Measurements from ENCODE around the gene DTNBP1.

The DTNBP1 gene

DNA sequence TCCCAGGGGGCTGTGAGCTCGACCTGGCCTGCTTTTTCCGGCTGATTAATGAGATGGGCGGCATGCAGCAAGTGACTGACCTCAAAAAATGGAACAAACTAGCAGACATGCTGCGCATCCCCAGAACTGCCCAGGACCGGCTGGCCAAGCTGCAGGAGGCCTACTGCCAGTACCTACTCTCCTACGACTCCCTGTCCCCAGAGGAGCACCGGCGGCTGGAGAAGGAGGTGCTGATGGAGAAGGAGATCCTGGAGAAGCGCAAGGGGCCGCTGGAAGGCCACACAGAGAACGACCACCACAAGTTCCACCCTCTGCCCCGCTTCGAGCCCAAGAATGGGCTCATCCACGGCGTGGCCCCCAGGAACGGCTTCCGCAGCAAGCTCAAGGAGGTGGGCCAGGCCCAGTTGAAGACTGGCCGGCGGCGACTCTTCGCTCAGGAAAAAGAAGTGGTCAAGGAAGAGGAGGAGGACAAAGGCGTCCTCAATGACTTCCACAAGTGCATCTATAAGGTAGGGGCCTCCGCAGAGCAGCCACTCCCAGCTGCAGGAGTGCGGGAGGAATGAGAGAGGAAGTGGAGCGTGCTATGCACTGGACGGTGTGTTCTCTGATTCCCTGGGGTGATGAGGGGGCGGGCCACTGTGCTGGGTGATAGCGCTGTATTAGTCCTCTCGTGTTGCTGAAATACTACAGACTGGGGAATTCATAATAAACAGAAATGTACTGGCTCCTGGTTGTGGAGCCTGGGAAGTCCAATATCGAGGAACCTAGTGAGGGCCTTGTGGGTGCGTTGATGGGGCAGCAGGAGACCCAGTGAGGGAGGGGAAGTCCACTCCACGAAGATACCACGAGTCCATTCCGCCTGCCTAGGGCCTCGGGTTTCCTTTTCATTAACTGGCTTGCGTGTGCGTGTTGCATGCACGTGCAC, 161.7 kb downstream of the DTNBP1 start:
- Histone ChIP-seq H3K4me3 (ENCODE audit: low read length in 2 of 2) (no peak overlapping the region), H3K27ac (ENCODE audit: low read depth in 2 of 2, low read length in 2 of 2) (no peak overlapping the region), H3K9ac (ENCODE audit: low read depth in 1 of 2, low read length in 2 of 2) (no peak overlapping the region), H3K36me3 (ENCODE audit: control insufficient read depth in 2 of 2, insufficient read depth in 2 of 2, low read length in 2 of 2) (peaks cover 29 to 50% of the 10 kb centered on the region in 2 donors), H3K4me1 (ENCODE audit: control insufficient read depth in 2 of 2, insufficient read depth in 2 of 2, low read length in 2 of 2) (peaks cover 0 to 3% of the 10 kb centered on the region in 2 donors), H3K9me3 (ENCODE audit: control insufficient read depth in 2 of 2, low read length in 2 of 2) (no peaks in the 10 kb centered on the region), H3K27me3 (ENCODE audit: control insufficient read depth in 2 of 2, insufficient read depth in 2 of 2, low read length in 2 of 2) (no peaks in the 10 kb centered on the region)

GRCh38 chr6:15500078-15500740, 162.6 kb downstream of the DTNBP1 start:
- Histone ChIP-seq H3K4me3 (ENCODE audit: low read length in 2 of 2) (no peak overlapping the region), H3K27me3 (ENCODE audit: control insufficient read depth in 2 of 2, insufficient read depth in 2 of 2, low read length in 2 of 2) (no peaks in the 10 kb centered on the region), H3K4me1 (ENCODE audit: control insufficient read depth in 2 of 2, insufficient read depth in 2 of 2, low read length in 2 of 2) (no peaks in the 10 kb centered on the region), H3K9ac (ENCODE audit: low read depth in 1 of 2, low read length in 2 of 2) (no peak overlapping the region), H3K9me3 (ENCODE audit: control insufficient read depth in 2 of 2, low read length in 2 of 2) (no peaks in the 10 kb centered on the region), H3K27ac (ENCODE audit: low read depth in 2 of 2, low read length in 2 of 2) (no peak overlapping the region), H3K36me3 (ENCODE audit: control insufficient read depth in 2 of 2, insufficient read depth in 2 of 2, low read length in 2 of 2) (peaks cover 29 to 44% of the 10 kb centered on the region in 2 donors)

DNA sequence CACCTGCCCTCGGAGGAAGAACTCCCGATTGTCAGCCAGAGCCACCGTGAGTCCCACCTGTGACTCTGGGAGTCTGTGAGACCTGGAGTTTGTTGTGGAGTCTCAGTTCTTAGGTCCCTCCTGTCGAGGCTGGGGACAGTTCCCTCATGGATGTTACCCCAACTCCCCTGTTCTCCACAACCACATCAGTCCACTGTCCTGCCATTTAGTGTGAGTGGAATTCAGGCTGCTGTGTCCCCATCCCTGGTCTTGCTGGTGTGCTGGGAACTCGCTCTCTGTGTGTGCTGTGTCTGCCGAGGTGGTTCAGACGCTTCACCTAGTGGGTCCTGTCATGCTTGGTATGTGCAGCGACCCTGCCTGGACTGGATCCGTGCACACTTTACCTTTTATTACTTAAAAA, 163.2 kb downstream of the DTNBP1 start:
- H3K4me3 ChIP-seq (ENCODE audit: low read length in 2 of 2) = no peak overlapping the region
- no peaks in the 10 kb centered on the region for H3K9me3 ChIP-seq (ENCODE audit: control insufficient read depth in 2 of 2, low read length in 2 of 2)
- H3K27me3 ChIP-seq (ENCODE audit: control insufficient read depth in 2 of 2, insufficient read depth in 2 of 2, low read length in 2 of 2) = no peaks in the 10 kb centered on the region
- H3K9ac ChIP-seq (ENCODE audit: low read depth in 1 of 2, low read length in 2 of 2) = no peak overlapping the region
- H3K4me1 ChIP-seq (ENCODE audit: control insufficient read depth in 2 of 2, insufficient read depth in 2 of 2, low read length in 2 of 2) = no peaks in the 10 kb centered on the region
- H3K27ac ChIP-seq (ENCODE audit: low read depth in 2 of 2, low read length in 2 of 2) = no peak overlapping the region
- peaks cover 26 to 44% of the 10 kb centered on the region in 2 donors for H3K36me3 ChIP-seq (ENCODE audit: control insufficient read depth in 2 of 2, insufficient read depth in 2 of 2, low read length in 2 of 2)

GRCh38 chr6:15499125-15499524, 163.7 kb downstream of the DTNBP1 start:
- Histone ChIP-seq H3K4me3 (ENCODE audit: low read length in 2 of 2) (no peak overlapping the region), H3K36me3 (ENCODE audit: control insufficient read depth in 2 of 2, insufficient read depth in 2 of 2, low read length in 2 of 2) (peaks cover 26 to 44% of the 10 kb centered on the region in 2 donors), H3K9me3 (ENCODE audit: control insufficient read depth in 2 of 2, low read length in 2 of 2) (no peaks in the 10 kb centered on the region), H3K9ac (ENCODE audit: low read depth in 1 of 2, low read length in 2 of 2) (no peak overlapping the region), H3K27ac (ENCODE audit: low read depth in 2 of 2, low read length in 2 of 2) (no peak overlapping the region), H3K4me1 (ENCODE audit: control insufficient read depth in 2 of 2, insufficient read depth in 2 of 2, low read length in 2 of 2) (no peaks in the 10 kb centered on the region), H3K27me3 (ENCODE audit: control insufficient read depth in 2 of 2, insufficient read depth in 2 of 2, low read length in 2 of 2) (no peaks in the 10 kb centered on the region)

GRCh38 chr6:15498640-15499039, 164.2 kb downstream of the DTNBP1 start:
- peaks cover 26 to 44% of the 10 kb centered on the region in 2 donors for H3K36me3 ChIP-seq (ENCODE audit: control insufficient read depth in 2 of 2, insufficient read depth in 2 of 2, low read length in 2 of 2)
- no peaks in the 10 kb centered on the region for H3K9me3 ChIP-seq (ENCODE audit: control insufficient read depth in 2 of 2, low read length in 2 of 2)
- H3K27me3 ChIP-seq (ENCODE audit: control insufficient read depth in 2 of 2, insufficient read depth in 2 of 2, low read length in 2 of 2) = no peaks in the 10 kb centered on the region
- H3K27ac ChIP-seq (ENCODE audit: low read depth in 2 of 2, low read length in 2 of 2) = no peak overlapping the region
- no peaks in the 10 kb centered on the region for H3K4me1 ChIP-seq (ENCODE audit: control insufficient read depth in 2 of 2, insufficient read depth in 2 of 2, low read length in 2 of 2)
- H3K9ac ChIP-seq (ENCODE audit: low read depth in 1 of 2, low read length in 2 of 2) = no peak overlapping the region
- H3K4me3 ChIP-seq (ENCODE audit: low read length in 2 of 2) = no peak overlapping the region

- Histone ChIP-seq H3K9me3 (ENCODE audit: control insufficient read depth in 2 of 2, low read length in 2 of 2) (no peaks in the 10 kb centered on the region), H3K4me3 (ENCODE audit: low read length in 2 of 2) (no peak overlapping the region), H3K36me3 (ENCODE audit: control insufficient read depth in 2 of 2, insufficient read depth in 2 of 2, low read length in 2 of 2) (peaks cover 17 to 34% of the 10 kb centered on the region in 2 donors), H3K27me3 (ENCODE audit: control insufficient read depth in 2 of 2, insufficient read depth in 2 of 2, low read length in 2 of 2) (no peaks in the 10 kb centered on the region), H3K4me1 (ENCODE audit: control insufficient read depth in 2 of 2, insufficient read depth in 2 of 2, low read length in 2 of 2) (no peaks in the 10 kb centered on the region), H3K9ac (ENCODE audit: low read depth in 1 of 2, low read length in 2 of 2) (no peak overlapping the region), H3K27ac (ENCODE audit: low read depth in 2 of 2, low read length in 2 of 2) (no peak overlapping the region)
Observed at GRCh38 chr6:15496345-15497131, 166.3 kb downstream of the DTNBP1 start.

- H3K27me3 ChIP-seq (ENCODE audit: control insufficient read depth in 2 of 2, insufficient read depth in 2 of 2, low read length in 2 of 2) = no peaks in the 10 kb centered on the region
- H3K4me3 ChIP-seq (ENCODE audit: low read length in 2 of 2) = no peak overlapping the region
- H3K36me3 ChIP-seq (ENCODE audit: control insufficient read depth in 2 of 2, insufficient read depth in 2 of 2, low read length in 2 of 2) = peaks cover 16 to 25% of the 10 kb centered on the region in 2 donors
- no peak overlapping the region for H3K27ac ChIP-seq (ENCODE audit: low read depth in 2 of 2, low read length in 2 of 2)
- H3K9ac ChIP-seq (ENCODE audit: low read depth in 1 of 2, low read length in 2 of 2) = no peak overlapping the region
- H3K9me3 ChIP-seq (ENCODE audit: control insufficient read depth in 2 of 2, low read length in 2 of 2) = no peaks in the 10 kb centered on the region
- no peaks in the 10 kb centered on the region for H3K4me1 ChIP-seq (ENCODE audit: control insufficient read depth in 2 of 2, insufficient read depth in 2 of 2, low read length in 2 of 2)
Observed at GRCh38 chr6:15495375-15495901, 167.4 kb downstream of the DTNBP1 start.

GRCh38 chr6:15493437-15494168, 169.2 kb downstream of the DTNBP1 start:
- Histone ChIP-seq H3K9ac (ENCODE audit: low read depth in 1 of 2, low read length in 2 of 2) (no peak overlapping the region), H3K36me3 (ENCODE audit: control insufficient read depth in 2 of 2, insufficient read depth in 2 of 2, low read length in 2 of 2) (peaks cover 21 to 26% of the 10 kb centered on the region in 2 donors), H3K4me3 (ENCODE audit: low read length in 2 of 2) (no peak overlapping the region), H3K27me3 (ENCODE audit: control insufficient read depth in 2 of 2, insufficient read depth in 2 of 2, low read length in 2 of 2) (no peaks in the 10 kb centered on the region), H3K4me1 (ENCODE audit: control insufficient read depth in 2 of 2, insufficient read depth in 2 of 2, low read length in 2 of 2) (no peaks in the 10 kb centered on the region), H3K9me3 (ENCODE audit: control insufficient read depth in 2 of 2, low read length in 2 of 2) (no peaks in the 10 kb centered on the region), H3K27ac (ENCODE audit: low read depth in 2 of 2, low read length in 2 of 2) (no peak overlapping the region)

DNA sequence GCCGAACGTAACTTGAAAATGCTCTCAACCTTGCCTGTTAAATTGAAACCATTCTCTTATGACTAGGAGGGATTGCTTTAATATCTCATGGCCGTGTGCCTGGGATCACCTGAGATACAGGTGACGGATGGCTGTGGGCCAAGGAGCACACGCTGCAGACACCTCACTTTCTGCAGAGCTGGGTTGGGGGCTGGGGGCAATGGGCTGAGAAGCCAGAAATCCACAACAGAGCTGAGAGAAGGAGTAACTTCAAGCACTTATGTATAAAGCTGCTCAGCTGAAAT, 170.9 kb downstream of the DTNBP1 start:
- Histone ChIP-seq H3K4me1 (ENCODE audit: control insufficient read depth in 2 of 2, insufficient read depth in 2 of 2, low read length in 2 of 2) (no peaks in the 10 kb centered on the region), H3K4me3 (ENCODE audit: low read length in 2 of 2) (no peak overlapping the region), H3K9me3 (ENCODE audit: control insufficient read depth in 2 of 2, low read length in 2 of 2) (no peaks in the 10 kb centered on the region), H3K27me3 (ENCODE audit: control insufficient read depth in 2 of 2, insufficient read depth in 2 of 2, low read length in 2 of 2) (no peaks in the 10 kb centered on the region), H3K27ac (ENCODE audit: low read depth in 2 of 2, low read length in 2 of 2) (no peak overlapping the region), H3K36me3 (ENCODE audit: control insufficient read depth in 2 of 2, insufficient read depth in 2 of 2, low read length in 2 of 2) (peaks cover 26 to 32% of the 10 kb centered on the region in 2 donors), H3K9ac (ENCODE audit: low read depth in 1 of 2, low read length in 2 of 2) (no peak overlapping the region)

All from mucosa of rectum (tissue), 2 donors.